ENCODE data around the gene GALNT11. TPM values are rescaled to one million over a fixed set of nuclear protein-coding genes. Genes with fewer than 3 reads are reported as not detected.

The GALNT11 gene
- total RNA-seq, 1 experiment from 2014 or later = 24.1 TPM

GRCh38 chr7:151987748-151988529 lies 37.5 kb upstream of the GALNT11 start:
- no CpG with 5 or more reads among the region's 18 CpGs for WGBS (ENCODE audit: extremely low coverage, insufficient read length, low lambda C conversion rate)
- H3K9me3 Mint-ChIP-seq = no peaks in the 10 kb centered on the region
- no peaks in the 10 kb centered on the region for H3K27me3 ChIP-seq (ENCODE audit: insufficient read depth, low read length)
- no peak overlapping the region for H3K14ac ChIP-seq (ENCODE audit: insufficient read depth, low read length)
- H3K79me2 ChIP-seq (ENCODE audit: insufficient read depth, low read length) = no peaks in the 10 kb centered on the region
- H2AFZ ChIP-seq (ENCODE audit: low read length) = no peak overlapping the region
- H2AK5ac ChIP-seq (ENCODE audit: insufficient read length, low read length) = no peak overlapping the region
- no peaks in the 10 kb centered on the region for H3K79me1 ChIP-seq (ENCODE audit: insufficient read depth, low read depth, low read length, poor library complexity, severe bottlenecking)
- H3K9me3 ChIP-seq (ENCODE audit: control insufficient read depth, low read depth, low read length) = no peaks in the 10 kb centered on the region
- H3K23me2 ChIP-seq (ENCODE audit: insufficient read length, low read depth, low read length, poor library complexity, severe bottlenecking) = no peaks in the 10 kb centered on the region
- H3K27me3 Mint-ChIP-seq (ENCODE audit: low read depth) = no peaks in the 10 kb centered on the region; the same call in 1 of the 2 replicates
- no peaks in the 10 kb centered on the region for H3K36me3 Mint-ChIP-seq (ENCODE audit: insufficient read depth in 1 of 3, low read depth in 3 of 3)
- no peak overlapping the region for H3T11ph ChIP-seq (ENCODE audit: low read length)
- TF ChIP-seq CTCF (conservative IDR thresholded peaks at IDR 0.05) = no peak
- H3K56ac ChIP-seq (ENCODE audit: insufficient read length, low read depth, low read length) = no peak overlapping the region
- H3K18ac ChIP-seq (ENCODE audit: insufficient read length, low read depth, low read length) = peak overlapping the region; percentile 17
- H2BK12ac ChIP-seq (ENCODE audit: insufficient read length, low read depth, low read length) = no peak overlapping the region
- no peaks in the 10 kb centered on the region for H4K20me1 ChIP-seq (ENCODE audit: control insufficient read depth, insufficient read depth, insufficient read length)
- H3K27ac Mint-ChIP-seq = peak overlapping the region in 2 of 3 experiments; percentile 28 to 61; a peak in 2 of 7 replicates
- no peak overlapping the region for H3K27ac ChIP-seq (ENCODE audit: insufficient read length, low read depth, low read length)
- no peak overlapping the region for H3K9ac ChIP-seq (ENCODE audit: extremely low read depth, insufficient read length, low read length)
- H3K4me1 ChIP-seq (ENCODE audit: insufficient read depth, low read length) = no peaks in the 10 kb centered on the region
- no peak overlapping the region for H4K8ac ChIP-seq (replicated peaks; ENCODE audit: insufficient read length, low read depth, low read length)
- no peak overlapping the region for H3K4me3 Mint-ChIP-seq
- no peak overlapping the region for H2BK15ac ChIP-seq (ENCODE audit: low read depth, low read length)
- no peak overlapping the region for H4K91ac ChIP-seq (ENCODE audit: insufficient read length, low read depth, low read length)
- peak; percentile 52 for DNase-seq
- no peak overlapping the region for H2BK5ac ChIP-seq (ENCODE audit: insufficient read length, low read length)
- no peak overlapping the region for H4K5ac ChIP-seq (ENCODE audit: insufficient read length, low read depth, low read length)
- no peak overlapping the region for H3K4me2 ChIP-seq (ENCODE audit: insufficient read depth, insufficient read length, low read length)
- no peak overlapping the region for H2BK20ac ChIP-seq (ENCODE audit: low read depth, low read length, poor library complexity, severe bottlenecking)
- H3K4me1 Mint-ChIP-seq = peaks cover 10 to 23% of the 10 kb centered on the region in 2 experiments; a peak in 3 of 4 replicates
- H2BK120ac ChIP-seq (ENCODE audit: low read depth, low read length, poor library complexity, severe bottlenecking) = no peak overlapping the region
- H3K23ac ChIP-seq (ENCODE audit: insufficient read length, low read depth, low read length) = no peak overlapping the region
- no peak overlapping the region for H3K4ac ChIP-seq (ENCODE audit: low read depth, low read length)
